K562 (cell line): Measurements from ENCODE around the gene CYB561A3. TPM values are rescaled to one million over a fixed set of nuclear protein-coding genes. Genes with fewer than 3 reads are reported as not detected.

Experiments used
- ATAC-seq: fragments of 200-7000 bp; cut with Tn5 transposase; 3 replicates; pipeline ENCODE4 v1.9.1; 2020; ENCODE audit warnings: moderate library complexity
- BruUV-seq: library from RNA; stranded (reverse); fragments of 400-500 nt; replicated peaks from 2 replicates; lab custom pipeline; 2021; lab: Mats Ljungman, UMichigan
- CTCF ChIA-PET: fragments of 300-600 bp; formaldehyde crosslinking; extraction: SDS; loops from one replicate; lab custom pipeline; 2021; ENCODE audit warnings: low intra/inter-chr PET ratio; lab: Yijun Ruan, JAX
- POLR2A ChIA-PET: fragments of 300-600, 350-650 bp; sonication (Branson Sonifier 250); formaldehyde crosslinking; extraction: SDS; loops from one replicate; lab custom pipeline; 2021; ENCODE audit warnings: antibody characterized with exemption, inconsistent platforms; lab: Yijun Ruan, JAX
- DNase-seq, 4 experiments: peaks; one replicate each; pipeline versions ENCODE4 v3.0.0 to v3.0.0-alpha.2; 2011 to 2018; ENCODE audit warnings: low spot score in 3 of 4, mixed read lengths in 3 of 4; ENCODE audit errors: extremely low read depth in 1 of 4
- FAIRE-seq: peaks from 2 replicates; lab custom pipeline; 2011; peaks lifted over from hg19 to GRCh38; lab: Jason Lieb, UNC
- H2AFZ ChIP-seq: 2 replicates; pipeline ENCODE4 v1.6.0; 2011; ENCODE audit warnings: low read depth, low read length, control low read depth, inconsistent platforms
- H3K27ac ChIP-seq: fragments of 200-600 bp; 3 replicates; pipeline ENCODE4 v1.8.0; 2011; ENCODE audit warnings: low read depth, mild to moderate bottlenecking, control low read depth, inconsistent platforms, low read length, moderate library complexity, mixed read lengths; ENCODE audit errors: extremely low read depth
- H3K27me3 ChIP-seq, 2 experiments: fragments of 300-600 bp in 1 of 2; 2 replicates in 1 of 2; 3 replicates in 1 of 2; pipeline versions ENCODE4 v1.6.0 to v1.8.0; 2011; ENCODE audit warnings: inconsistent platforms in 2 of 2, low read length in 2 of 2, mild to moderate bottlenecking in 1 of 2, mixed read lengths in 1 of 2, moderate library complexity in 1 of 2; ENCODE audit not compliant: control insufficient read depth in 2 of 2, insufficient read depth in 2 of 2
- H3K36me3 ChIP-seq: fragments of 300-600 bp; 3 replicates; pipeline ENCODE4 v1.8.0; 2011; ENCODE audit warnings: mild to moderate bottlenecking, low read length, inconsistent platforms; ENCODE audit not compliant: control insufficient read depth, insufficient read depth
- H3K4me1 ChIP-seq, 2 experiments: fragments of 200-600 bp in 1 of 2; replicated peaks in 1 of 2; 2 replicates in 1 of 2; 3 replicates in 1 of 2; pipeline versions ENCODE4 v1.5.1 to v1.8.0; 2011; ENCODE audit warnings: inconsistent platforms in 2 of 2, low read length in 2 of 2, mild to moderate bottlenecking in 1 of 2, mixed read lengths in 1 of 2, moderate library complexity in 1 of 2; ENCODE audit not compliant: control insufficient read depth in 2 of 2, insufficient read depth in 2 of 2
- H3K4me2 ChIP-seq: 2 replicates; pipeline ENCODE4 v1.6.1; 2011; ENCODE audit warnings: low read length, control low read depth, inconsistent platforms, mixed read lengths; ENCODE audit not compliant: insufficient read depth
- H3K4me3 ChIP-seq: fragments of 200-600 bp; sonication (generic), shearing (Covaris generic); 2 replicates; pipeline ENCODE4 v1.5.1; 2016; ENCODE audit warnings: control low read depth, inconsistent platforms
- H3K79me2 ChIP-seq: fragments of 200-600 bp; 3 replicates; pipeline ENCODE4 v1.8.0; 2011; ENCODE audit warnings: low read length, inconsistent platforms; ENCODE audit not compliant: control insufficient read depth, insufficient read depth
- H3K9ac ChIP-seq, 2 experiments: 2 replicates each; pipeline versions ENCODE4 v1.6.0 to v1.6.1; 2011; ENCODE audit warnings: low read depth in 2 of 2, low read length in 2 of 2, control low read depth in 1 of 2, inconsistent platforms in 1 of 2, mild to moderate bottlenecking in 1 of 2, mixed read lengths in 1 of 2; ENCODE audit not compliant: insufficient read depth in 1 of 2
- H3K9me1 ChIP-seq: one replicate; pipeline ENCODE4 v1.6.0; 2011; ENCODE audit warnings: inconsistent platforms, mild to moderate bottlenecking, low read length, moderate library complexity; ENCODE audit not compliant: control insufficient read depth, insufficient read depth
- H3K9me3 ChIP-seq: replicated peaks from 2 replicates; pipeline ENCODE4 v1.5.1; 2011; ENCODE audit warnings: low read depth, low read length, inconsistent platforms; ENCODE audit not compliant: control insufficient read depth, insufficient read depth
- H4K20me1 ChIP-seq: replicated peaks from 2 replicates; pipeline ENCODE4 v1.6.1; 2011; ENCODE audit warnings: low read length, inconsistent platforms, mixed read lengths; ENCODE audit not compliant: control insufficient read depth, insufficient read depth
- ARID1B ChIP-seq: fragments of 450-650 bp; IDR thresholded peaks from 2 replicates; pipeline ENCODE4 v1.6.1; 2016; ENCODE audit warnings: antibody characterized with exemption, mild to moderate bottlenecking, inconsistent platforms
- ASH1L ChIP-seq: fragments of 450-650 bp; IDR thresholded peaks from 2 replicates; pipeline ENCODE4 v1.6.1; 2018; ENCODE audit warnings: borderline replicate concordance, mild to moderate bottlenecking, low read depth; ENCODE audit not compliant: partially characterized antibody
- BCLAF1 ChIP-seq, 2 experiments: fragments of 450-650 bp in 1 of 2; IDR thresholded peaks; 2 replicates each; pipeline ENCODE4 v1.6.1; 2011 to 2017; ENCODE audit warnings: low read depth in 2 of 2, antibody characterized with exemption in 1 of 2, borderline replicate concordance in 1 of 2, low read length in 1 of 2, mild to moderate bottlenecking in 1 of 2, mixed read lengths in 1 of 2; ENCODE audit not compliant: control insufficient read depth in 1 of 2
- BRF1 ChIP-seq: IDR thresholded peaks from 3 replicates; pipeline ENCODE4 v1.6.1; 2011; ENCODE audit warnings: borderline replicate concordance, mild to moderate bottlenecking; ENCODE audit not compliant: insufficient read length; ENCODE audit errors: extremely low read depth
- CSDE1 ChIP-seq, 2 experiments: fragments of 450-650 bp; IDR thresholded peaks; 2 replicates each; pipeline ENCODE4 v1.6.1; 2016; ENCODE audit warnings: mild to moderate bottlenecking in 1 of 2
- NFE2 ChIP-seq: IDR thresholded peaks from 2 replicates; pipeline ENCODE4 v1.6.1; 2014; ENCODE audit warnings: antibody characterized with exemption, low read depth
- PHF8 ChIP-seq: fragments of 200-600 bp; sonication (generic); IDR thresholded peaks from 2 replicates; pipeline ENCODE4 v1.6.1; 2012; ENCODE audit warnings: mixed run types, mild to moderate bottlenecking, inconsistent platforms, low read length, moderate library complexity, borderline replicate concordance
- RBM14 ChIP-seq: fragments of 200-400 bp; formaldehyde crosslinking; IDR thresholded peaks from 2 replicates; pipeline ENCODE4 v1.6.1; 2018; ENCODE audit warnings: low read depth, mild to moderate bottlenecking, low read length, moderate library complexity, borderline replicate concordance; ENCODE audit not compliant: insufficient read depth
- SAP30 ChIP-seq: fragments of 200-600 bp; sonication (generic); IDR thresholded peaks from 2 replicates; pipeline ENCODE4 v1.6.1; 2012; ENCODE audit warnings: borderline replicate concordance, low read depth, mild to moderate bottlenecking, moderate library complexity, low read length, control low read depth, inconsistent platforms; ENCODE audit not compliant: insufficient read depth, poor library complexity, severe bottlenecking
- SIN3B ChIP-seq: fragments of 450-650 bp; IDR thresholded peaks from 2 replicates; pipeline ENCODE4 v1.6.1; 2017; ENCODE audit warnings: low read depth, mild to moderate bottlenecking, moderate library complexity
- SREBF2 ChIP-seq: sonication (generic); formaldehyde crosslinking; IDR thresholded peaks from 2 replicates; pipeline ENCODE4 v1.4.0; 2020; ENCODE audit warnings: mild to moderate bottlenecking, missing genetic modification reagents
- SRSF3 ChIP-seq: fragments of 200-400 bp; formaldehyde crosslinking; IDR thresholded peaks from 2 replicates; pipeline ENCODE4 v1.6.1; 2016; ENCODE audit warnings: mild to moderate bottlenecking, low read length, moderate library complexity; ENCODE audit not compliant: insufficient read depth
- ZBTB8A ChIP-seq: fragments of 450-650 bp; IDR thresholded peaks from 2 replicates; pipeline ENCODE4 v1.6.1; 2018; ENCODE audit warnings: mild to moderate bottlenecking, moderate library complexity; ENCODE audit not compliant: partially characterized antibody
- ZNF384 ChIP-seq: IDR thresholded peaks from 2 replicates; pipeline ENCODE4 v1.6.1; 2012; ENCODE audit warnings: low read depth, low read length, improper control_type of control experiment
- WGBS: fragments of 100-300 bp; shearing (Covaris generic); methylation state at CpG from one replicate; pipeline ENCODE4 v1.1.6; 2016; ENCODE audit warnings: low coverage, mixed read lengths; ENCODE audit not compliant: insufficient coverage; ENCODE audit errors: missing lambda C conversion rate; 5-methylcytosine and 5-hydroxymethylcytosine counted together
- in situ Hi-C: fragments of 300-500 bp; cut with MboI; formaldehyde crosslinking; loops from 4 replicates; pipeline ENCODE4 v1.15.0; 2018; ENCODE audit warnings: inconsistent platforms, mixed read lengths
- intact Hi-C: fragments of 100-400 bp; cut with micrococcal nuclease; formaldehyde crosslinking; loops from 2 replicates; pipeline ENCODE4 v1.14.2; 2022
- polyA plus RNA-seq, 8 experiments: library from polyadenylated mRNA; depleted of rRNA in 4 of 8; stranded (reverse) in 5 of 8; unstranded in 3 of 8; fragments of >200 nt; fragmentation: Nextera tagmentation in 2 of 8; fragmentation: Illumina TruSeq in 1 of 8; extraction: Ambion mirVana in 2 of 8; extraction: Trizol in 1 of 8; gene quantifications; 2 replicates each; pipeline versions ENCODE4 v1.2.1 to v1.2.3, GENCODE V29; 2011 to 2014; ENCODE audit warnings: inconsistent platforms in 1 of 8, missing spikeins in 1 of 8
- total RNA-seq, 7 experiments: library from RNA; depleted of rRNA in 6 of 7; stranded (reverse); fragments of >200 nt in 6 of 7; fragmentation: Illumina TruSeq in 2 of 7; extraction: Trizol in 2 of 7; gene quantifications; 2 replicates each; pipeline versions ENCODE4 v1.2.1 to v1.2.3, GENCODE V29; 2011 to 2021; ENCODE audit warnings: low replicate concordance in 1 of 7
- TF ChIP-seq, protein P1 (sequence below): sonication (generic); IDR thresholded peaks from 2 replicates; pipeline ENCODE4 v1.6.1; 2016
- TF ChIP-seq, protein P2 (sequence below): sonication (generic); formaldehyde crosslinking; IDR thresholded peaks from 2 replicates; pipeline ENCODE4 v1.8.1; 2022; ENCODE audit warnings: missing genetic modification reagents

Gene CYB561A3
- total and polyA plus RNA-seq, 9 of the 15 experiments (the other 6 are each of a cell fraction or from before 2014, with no cell fraction given) = 29.2 to 78.9 (median 37.9) TPM

- no peaks in the 10 kb centered on the region for H3K9me3 ChIP-seq
- peak in 2 of 4 experiments; percentile 51 to 68 for DNase-seq
- peak overlapping the region; percentile 26; the same call in 1 of the 2 replicates for H3K4me2 ChIP-seq
- in situ Hi-C loops (no loop called here), intact Hi-C loops (no loop called here)
- CTCF ChIA-PET = no interaction called here
- H3K9me1 ChIP-seq = no peaks in the 10 kb centered on the region
- H3K79me2 ChIP-seq = peaks cover 36% of the 10 kb centered on the region
- H4K20me1 ChIP-seq = no peaks in the 10 kb centered on the region
- peak; percentile 41 for ATAC-seq
- no peak overlapping the region for H3K4me3 ChIP-seq
- WGBS = 36% methylated on average over 6 of the region's 6 CpGs
- BruUV-seq = no TSS peak
- peak overlapping the region; percentile 40 for H3K27ac ChIP-seq
- no peak overlapping the region for H2AFZ ChIP-seq
- 0 out of 4 replicates have a peak overlapping the region, but pooled peaks of 1 of the 2 experiments have one; percentile 24 for H3K9ac ChIP-seq
- peaks cover 72% of the 10 kb centered on the region for H3K36me3 ChIP-seq
- POLR2A ChIA-PET = interaction anchor here (0.6 to 2.0 kb wide), 14 partner anchors 9 to 187 kb away, joined by 3 to 7 read pairs (median 4); no protein-coding TSS in a partner anchor
- FAIRE-seq = peak; percentile 49
- peaks cover 20 to 31% of the 10 kb centered on the region in 2 experiments; a peak in 4 of 5 replicates for H3K4me1 ChIP-seq
- no peaks in the 10 kb centered on the region for H3K27me3 ChIP-seq
- TF ChIP-seq ZNF384 (no peak), ARID1B (peak; percentile 90), SIN3B (no peak), BCLAF1 (IDR thresholded peaks at IDR 0.05; ENCODE audit: borderline replicate concordance in 1 of 2, control insufficient read depth in 1 of 2, low read depth in 2 of 2, low read length in 1 of 2) (no peak), SAP30 (no peak), PHF8 (no peak), ASH1L (no peak), NFE2 (peak; percentile 42; the same call in 1 of the 2 replicates), SRSF3 (no peak), RBM14 (no peak), ZBTB8A (no peak), BRF1 (no peak), SREBF2 (CRISPR knock-in tag) (no peak), CSDE1 (IDR thresholded peaks at IDR 0.05) (no peak)
- TF ChIP-seq, protein P1, sequence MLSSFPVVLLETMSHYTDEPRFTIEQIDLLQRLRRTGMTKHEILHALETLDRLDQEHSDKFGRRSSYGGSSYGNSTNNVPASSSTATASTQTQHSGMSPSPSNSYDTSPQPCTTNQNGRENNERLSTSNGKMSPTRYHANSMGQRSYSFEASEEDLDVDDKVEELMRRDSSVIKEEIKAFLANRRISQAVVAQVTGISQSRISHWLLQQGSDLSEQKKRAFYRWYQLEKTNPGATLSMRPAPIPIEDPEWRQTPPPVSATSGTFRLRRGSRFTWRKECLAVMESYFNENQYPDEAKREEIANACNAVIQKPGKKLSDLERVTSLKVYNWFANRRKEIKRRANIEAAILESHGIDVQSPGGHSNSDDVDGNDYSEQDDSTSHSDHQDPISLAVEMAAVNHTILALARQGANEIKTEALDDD = peak; percentile 48; the same call in 1 of the 2 replicates
- TF ChIP-seq, protein P2, sequence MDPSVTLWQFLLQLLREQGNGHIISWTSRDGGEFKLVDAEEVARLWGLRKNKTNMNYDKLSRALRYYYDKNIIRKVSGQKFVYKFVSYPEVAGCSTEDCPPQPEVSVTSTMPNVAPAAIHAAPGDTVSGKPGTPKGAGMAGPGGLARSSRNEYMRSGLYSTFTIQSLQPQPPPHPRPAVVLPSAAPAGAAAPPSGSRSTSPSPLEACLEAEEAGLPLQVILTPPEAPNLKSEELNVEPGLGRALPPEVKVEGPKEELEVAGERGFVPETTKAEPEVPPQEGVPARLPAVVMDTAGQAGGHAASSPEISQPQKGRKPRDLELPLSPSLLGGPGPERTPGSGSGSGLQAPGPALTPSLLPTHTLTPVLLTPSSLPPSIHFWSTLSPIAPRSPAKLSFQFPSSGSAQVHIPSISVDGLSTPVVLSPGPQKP = no peak
These were observed 5.7 kb upstream of the CYB561A3 start for GRCh38 chr11:61367406-61367805.
